ENCODE results near the gene ARSG. TPM values are rescaled to one million over a fixed set of nuclear protein-coding genes. Genes with fewer than 3 reads are reported as not detected.

The ARSG gene
- total and polyA plus RNA-seq, 2 experiments from 2014 or later, result 5.6 to 15.4 TPM

DNA sequence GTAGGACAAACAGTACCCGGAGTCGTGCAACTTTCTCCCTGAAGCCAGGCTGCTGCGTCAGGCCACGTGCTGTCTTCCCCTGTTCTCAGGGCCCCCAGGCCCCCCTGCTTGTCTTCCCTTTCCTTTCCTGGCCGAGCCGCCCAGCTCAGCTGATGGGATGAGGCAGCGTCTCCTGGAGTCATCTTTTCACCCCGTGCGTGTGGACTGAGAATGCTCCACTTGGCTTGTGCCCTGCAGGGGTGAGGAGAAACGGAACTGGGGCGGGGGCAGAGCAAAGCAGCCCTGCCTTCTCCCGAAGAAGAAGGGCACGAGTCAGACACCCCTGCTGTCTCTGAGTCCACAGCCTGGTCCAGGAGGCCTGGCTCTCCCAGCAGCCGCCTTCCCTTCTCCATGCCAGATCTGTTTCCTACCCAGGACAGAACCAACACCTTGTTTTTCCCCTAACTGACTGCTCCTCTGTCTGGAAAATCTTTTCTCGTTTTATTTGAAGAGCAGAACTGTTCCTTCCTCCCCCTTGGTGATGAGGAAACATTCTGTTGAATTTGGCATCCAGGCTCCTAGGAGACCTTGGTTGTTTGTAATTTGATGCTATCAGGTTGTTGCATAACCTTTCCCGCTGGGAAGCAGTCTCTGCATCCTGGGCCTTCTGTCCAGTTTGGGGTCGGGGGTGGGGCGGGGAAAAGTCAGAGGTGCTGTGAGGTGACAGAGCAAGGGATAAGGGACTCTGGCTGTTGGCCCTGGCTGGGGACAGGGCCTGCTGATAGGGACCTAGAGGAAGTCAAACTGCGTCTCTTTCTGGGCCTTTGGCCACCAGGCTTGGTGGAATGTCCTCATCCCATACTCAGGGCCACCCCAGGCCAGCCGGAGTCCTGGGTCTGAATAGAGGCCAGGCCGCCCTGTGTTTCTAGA lies 87.2 kb downstream of the ARSG start:
- DNase-seq (ENCODE audit: low read depth in 1 of 2, low spot score in 1 of 2), result peak in 1 of 2 donors; percentile 96
- H3K36me3 ChIP-seq, result no peaks in the 10 kb centered on the region
- no peak overlapping the region for H3K4me3 ChIP-seq
- TF ChIP-seq, protein P1, sequence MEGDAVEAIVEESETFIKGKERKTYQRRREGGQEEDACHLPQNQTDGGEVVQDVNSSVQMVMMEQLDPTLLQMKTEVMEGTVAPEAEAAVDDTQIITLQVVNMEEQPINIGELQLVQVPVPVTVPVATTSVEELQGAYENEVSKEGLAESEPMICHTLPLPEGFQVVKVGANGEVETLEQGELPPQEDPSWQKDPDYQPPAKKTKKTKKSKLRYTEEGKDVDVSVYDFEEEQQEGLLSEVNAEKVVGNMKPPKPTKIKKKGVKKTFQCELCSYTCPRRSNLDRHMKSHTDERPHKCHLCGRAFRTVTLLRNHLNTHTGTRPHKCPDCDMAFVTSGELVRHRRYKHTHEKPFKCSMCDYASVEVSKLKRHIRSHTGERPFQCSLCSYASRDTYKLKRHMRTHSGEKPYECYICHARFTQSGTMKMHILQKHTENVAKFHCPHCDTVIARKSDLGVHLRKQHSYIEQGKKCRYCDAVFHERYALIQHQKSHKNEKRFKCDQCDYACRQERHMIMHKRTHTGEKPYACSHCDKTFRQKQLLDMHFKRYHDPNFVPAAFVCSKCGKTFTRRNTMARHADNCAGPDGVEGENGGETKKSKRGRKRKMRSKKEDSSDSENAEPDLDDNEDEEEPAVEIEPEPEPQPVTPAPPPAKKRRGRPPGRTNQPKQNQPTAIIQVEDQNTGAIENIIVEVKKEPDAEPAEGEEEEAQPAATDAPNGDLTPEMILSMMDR (IDR thresholded peaks at IDR 0.05; ENCODE audit: low read depth, low read length), result no peak
- no peaks in the 10 kb centered on the region for H3K4me1 ChIP-seq (ENCODE audit: low read depth)
- no peak overlapping the region for H3K27ac ChIP-seq
- no peaks in the 10 kb centered on the region for H3K27me3 ChIP-seq
- H3K9me3 ChIP-seq (ENCODE audit: low read depth), result no peaks in the 10 kb centered on the region

DNA sequence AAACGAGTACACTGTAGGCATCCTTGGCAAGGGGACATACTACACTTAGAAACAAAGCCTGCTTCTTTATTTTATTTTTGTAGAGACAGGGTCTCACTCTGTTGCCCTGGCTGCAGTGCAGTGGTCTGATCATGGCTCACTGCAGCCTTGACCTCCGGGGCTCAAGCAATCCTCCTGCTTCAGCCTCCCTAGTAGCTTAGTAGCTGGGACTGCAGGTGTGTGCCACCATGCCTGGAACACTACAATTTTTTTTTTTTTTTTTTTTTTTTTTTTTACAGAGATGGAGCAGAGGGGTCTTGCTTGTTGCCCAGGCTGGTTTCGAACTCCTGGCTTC lies 87.8 kb downstream of the ARSG start:
- Histone ChIP-seq H3K4me3 (no peak overlapping the region), H3K36me3 (no peaks in the 10 kb centered on the region), H3K4me1 (ENCODE audit: low read depth) (no peaks in the 10 kb centered on the region), H3K27me3 (no peaks in the 10 kb centered on the region), H3K27ac (no peak overlapping the region), H3K9me3 (ENCODE audit: low read depth) (no peaks in the 10 kb centered on the region)
- no peak for DNase-seq (ENCODE audit: low read depth in 1 of 2, low spot score in 1 of 2)
- TF ChIP-seq, protein P1 (IDR thresholded peaks at IDR 0.05; ENCODE audit: low read depth, low read length), result no peak

DNA sequence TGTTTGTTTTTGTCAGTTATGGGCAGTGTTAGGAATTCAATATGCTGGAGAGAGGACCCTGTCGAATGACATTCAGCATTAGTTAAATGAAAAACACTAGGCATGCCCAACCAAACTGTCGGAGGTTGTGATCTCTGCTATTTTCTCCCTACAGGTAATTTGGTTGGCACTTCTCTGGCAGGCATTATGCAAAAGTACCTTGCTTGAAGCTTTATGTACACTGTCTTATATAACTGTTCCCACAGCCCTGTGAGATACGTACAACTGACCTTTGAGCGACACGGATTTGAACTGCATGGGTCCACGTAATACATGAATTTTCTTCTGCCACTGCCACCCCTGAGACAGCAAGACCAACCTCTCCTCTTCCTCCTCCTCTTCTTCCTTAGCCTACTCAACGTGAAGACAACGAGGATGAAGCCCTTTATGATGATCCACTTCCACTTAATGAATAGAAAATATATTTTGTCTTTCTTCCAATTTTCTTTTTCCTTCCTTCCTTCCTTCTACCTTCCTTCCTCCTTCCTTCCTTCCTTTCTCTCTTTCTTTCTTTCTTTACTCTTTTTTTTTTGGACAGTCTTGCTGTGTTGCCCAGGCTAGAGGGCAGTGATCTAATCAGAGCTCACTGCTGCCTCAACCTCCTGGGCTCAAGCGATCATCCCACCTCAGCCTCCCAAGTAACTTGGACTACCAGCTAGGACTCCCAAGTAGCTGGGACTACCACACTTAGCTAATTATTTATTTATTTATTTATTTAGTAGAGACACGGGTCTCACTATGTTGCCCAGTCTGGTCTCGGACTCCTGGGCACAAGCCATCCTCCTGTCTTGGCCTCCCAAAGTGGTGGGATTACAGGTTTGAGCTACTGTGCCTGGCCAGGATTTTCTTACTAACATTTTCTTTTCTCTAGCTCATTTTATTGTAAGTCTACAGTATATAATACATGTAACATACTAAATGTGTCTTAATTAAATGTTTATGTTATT lies 88.7 kb downstream of the ARSG start:
- H3K4me3 ChIP-seq, result no peak overlapping the region
- TF ChIP-seq, protein P1 (IDR thresholded peaks at IDR 0.05; ENCODE audit: low read depth, low read length), result no peak
- H3K27me3 ChIP-seq, result no peaks in the 10 kb centered on the region
- H3K36me3 ChIP-seq, result no peaks in the 10 kb centered on the region
- no peak overlapping the region for H3K27ac ChIP-seq
- DNase-seq (ENCODE audit: low read depth in 1 of 2, low spot score in 1 of 2), result no peak
- no peaks in the 10 kb centered on the region for H3K9me3 ChIP-seq (ENCODE audit: low read depth)
- no peaks in the 10 kb centered on the region for H3K4me1 ChIP-seq (ENCODE audit: low read depth)

DNA sequence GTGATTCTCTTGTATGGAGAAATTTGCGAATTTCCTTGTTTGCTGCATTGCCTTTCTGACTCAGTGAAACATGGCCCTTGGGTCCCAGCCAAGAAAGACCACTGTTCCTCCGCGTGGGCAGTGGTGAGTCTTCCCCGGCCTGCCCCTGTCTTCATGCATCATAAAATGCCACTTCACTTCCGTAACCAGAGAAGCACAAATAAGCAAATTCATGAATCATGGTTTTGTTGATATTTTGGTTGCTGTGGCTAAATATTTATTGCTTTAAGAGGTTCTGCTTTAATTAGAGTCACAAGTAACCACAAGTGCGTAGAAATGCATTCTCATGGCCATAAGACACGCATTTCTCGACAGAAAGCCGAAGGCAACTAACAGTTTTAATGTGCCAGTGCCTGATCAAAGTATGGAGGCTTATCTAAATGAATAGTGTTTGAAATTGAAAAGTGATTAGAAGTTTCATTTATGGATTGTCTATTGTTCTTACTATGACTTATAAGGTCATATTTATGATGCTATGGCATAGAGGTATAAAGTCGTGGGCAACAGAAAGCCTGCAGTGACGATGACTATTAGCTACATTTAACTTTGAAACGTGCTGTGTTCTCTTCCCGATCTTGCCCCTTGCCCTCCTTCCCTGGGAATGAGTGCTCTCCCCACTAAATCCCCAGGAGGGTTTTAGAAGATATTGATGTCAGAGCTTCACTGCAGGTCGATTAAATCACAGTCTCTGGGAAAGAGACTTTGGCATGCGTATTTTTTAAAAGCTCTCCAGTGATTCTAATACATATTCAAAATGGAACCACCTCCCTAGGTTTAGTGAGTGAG lies 90.0 kb downstream of the ARSG start:
- H3K9me3 ChIP-seq (ENCODE audit: low read depth), result no peaks in the 10 kb centered on the region
- H3K4me3 ChIP-seq, result no peak overlapping the region
- H3K36me3 ChIP-seq, result no peaks in the 10 kb centered on the region
- H3K27ac ChIP-seq, result no peak overlapping the region
- no peaks in the 10 kb centered on the region for H3K27me3 ChIP-seq
- TF ChIP-seq, protein P1 (IDR thresholded peaks at IDR 0.05; ENCODE audit: low read depth, low read length), result no peak
- no peaks in the 10 kb centered on the region for H3K4me1 ChIP-seq (ENCODE audit: low read depth)
- DNase-seq (ENCODE audit: low read depth in 1 of 2, low spot score in 1 of 2), result peak in 1 of 2 donors; percentile 78

DNA sequence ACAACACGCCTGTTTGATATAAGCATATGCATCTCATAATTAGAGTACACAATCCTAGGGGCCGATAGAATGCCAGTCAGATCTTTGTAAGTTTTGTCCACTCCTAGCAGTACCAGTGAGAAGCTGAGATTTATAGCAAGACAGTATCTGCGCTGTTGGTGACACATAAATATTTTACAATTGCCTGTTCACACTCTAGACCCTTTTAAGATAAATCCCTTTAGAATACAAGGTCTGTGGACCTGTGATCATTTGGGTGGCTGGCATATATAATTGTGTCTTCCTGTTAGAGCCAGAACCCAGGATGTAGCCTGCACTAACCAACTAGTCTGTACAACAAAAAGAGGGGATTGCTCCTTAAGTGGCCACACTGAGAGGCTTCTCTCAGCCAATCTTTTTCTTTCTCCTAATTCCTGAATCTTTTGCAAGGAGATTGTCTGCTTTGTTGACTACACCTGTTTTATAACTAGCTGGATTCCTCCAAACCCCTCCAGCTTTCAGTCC lies 91.3 kb downstream of the ARSG start:
- TF ChIP-seq, protein P1 (IDR thresholded peaks at IDR 0.05; ENCODE audit: low read depth, low read length), result no peak
- H3K27ac ChIP-seq, result no peak overlapping the region
- H3K36me3 ChIP-seq, result no peaks in the 10 kb centered on the region
- no peak overlapping the region for H3K4me3 ChIP-seq
- H3K4me1 ChIP-seq (ENCODE audit: low read depth), result no peaks in the 10 kb centered on the region
- no peaks in the 10 kb centered on the region for H3K9me3 ChIP-seq (ENCODE audit: low read depth)
- H3K27me3 ChIP-seq, result no peaks in the 10 kb centered on the region
- no peak for DNase-seq (ENCODE audit: low read depth in 1 of 2, low spot score in 1 of 2)
